HepG2 (cell line): ENCODE measurements around the gene TNN. TPM values are rescaled to one million over a fixed set of nuclear protein-coding genes. Genes with fewer than 3 reads are reported as not detected.
A peak's percentile ranks its signal among the peaks of the same experiment; 100 is the strongest.

Source experiments
- AHR ChIP-seq: IDR thresholded peaks from 2 replicates; pipeline ENCODE4 v1.6.1; 2018; ENCODE audit warnings: missing genetic modification reagents, missing compliant biosample characterization
- ARID4A ChIP-seq: sonication (generic); formaldehyde crosslinking; IDR thresholded peaks from 2 replicates; pipeline ENCODE4 v1.5.0; 2020; ENCODE audit warnings: mild to moderate bottlenecking, missing genetic modification reagents, borderline replicate concordance
- EED ChIP-seq: sonication (generic); formaldehyde crosslinking; IDR thresholded peaks from 2 replicates; pipeline ENCODE4 v1.5.0; 2020; ENCODE audit warnings: mild to moderate bottlenecking, missing genetic modification reagents
- FOXA3 ChIP-seq: IDR thresholded peaks from 2 replicates; pipeline ENCODE4 v1.6.1; 2016; ENCODE audit warnings: missing genetic modification reagents, missing compliant biosample characterization
- HNF1A ChIP-seq, 2 experiments: sonication (generic) in 1 of 2; formaldehyde crosslinking in 1 of 2; IDR thresholded peaks; 2 replicates each; pipeline versions ENCODE4 v1.4.0 to v1.6.1; 2016 to 2020; ENCODE audit warnings: borderline replicate concordance in 1 of 2, low read depth in 1 of 2, mild to moderate bottlenecking in 1 of 2, missing genetic modification reagents in 1 of 2
- HNF4G ChIP-seq, 2 experiments: sonication (generic) in 1 of 2; formaldehyde crosslinking in 1 of 2; IDR thresholded peaks; 2 replicates each; pipeline versions ENCODE4 v1.4.0 to v1.6.1; 2011 to 2020; ENCODE audit warnings: borderline replicate concordance in 2 of 2, low read depth in 2 of 2, mild to moderate bottlenecking in 2 of 2, low read length in 1 of 2, missing genetic modification reagents in 1 of 2, moderate library complexity in 1 of 2
- IRX3 ChIP-seq: sonication (generic); formaldehyde crosslinking; IDR thresholded peaks from 2 replicates; pipeline ENCODE4 v1.8.1; 2023; ENCODE audit warnings: mild to moderate bottlenecking, low read depth, missing genetic modification reagents, borderline replicate concordance
- PHF20 ChIP-seq: sonication (generic); formaldehyde crosslinking; IDR thresholded peaks from 2 replicates; pipeline ENCODE4 v1.5.0; 2020; ENCODE audit warnings: mild to moderate bottlenecking, missing genetic modification reagents
- SSRP1 ChIP-seq: IDR thresholded peaks from 2 replicates; pipeline ENCODE4 v1.6.1; 2016; ENCODE audit warnings: control low read depth
- UBTF ChIP-seq: sonication (generic); formaldehyde crosslinking; IDR thresholded peaks from 2 replicates; pipeline ENCODE4 v1.4.0; 2020; ENCODE audit warnings: mild to moderate bottlenecking, missing genetic modification reagents
- ZFP91 ChIP-seq: sonication (generic); formaldehyde crosslinking; IDR thresholded peaks from 2 replicates; pipeline ENCODE4 v1.9.0; 2022; ENCODE audit warnings: missing genetic modification reagents, mild to moderate bottlenecking, borderline replicate concordance
- ZNF550 ChIP-seq: sonication (generic); formaldehyde crosslinking; IDR thresholded peaks from 2 replicates; pipeline ENCODE4 v1.4.0; 2020; ENCODE audit warnings: mild to moderate bottlenecking, missing genetic modification reagents, borderline replicate concordance
- ZNF841 ChIP-seq: sonication (generic); formaldehyde crosslinking; IDR thresholded peaks from 2 replicates; pipeline ENCODE4 v1.8.1; 2023; ENCODE audit warnings: missing genetic modification reagents, borderline replicate concordance
- polyA plus RNA-seq, 8 experiments: library from polyadenylated mRNA; depleted of rRNA in 3 of 8; stranded (reverse) in 7 of 8; unstranded in 1 of 8; fragments of >200 nt; fragmentation: Illumina TruSeq in 4 of 8; extraction: Trizol in 4 of 8; gene quantifications; 2 replicates each; pipeline versions ENCODE4 v1.2.1 to v1.2.3, GENCODE V29; 2011 to 2016; ENCODE audit warnings: low read depth in 4 of 8, missing spikeins in 1 of 8, mixed read lengths in 1 of 8; ENCODE audit not compliant: insufficient read depth in 1 of 8
- total RNA-seq, 5 experiments: library from RNA; depleted of rRNA; stranded (reverse); fragments of >200 nt; fragmentation: Illumina TruSeq; extraction: Trizol; gene quantifications; 2 replicates each; pipeline ENCODE4 v1.2.3, GENCODE V29; 2016; ENCODE audit warnings: low read depth in 1 of 5

The TNN gene
- total and polyA plus RNA-seq, 2 of the 13 experiments (the other 11 are each of a cell fraction or from before 2014, with no cell fraction given) = not detected

GRCh38 chr1:175023043-175023921 is 44.4 kb upstream of the TNN start, which contains the start of gene MRPS14 (continued):
- TF ChIP-seq ZFP91 (CRISPR knock-in tag) (peak; percentile 87; the same call in 1 of the 2 replicates), IRX3 (CRISPR knock-in tag) (0 out of 2 replicates have a peak, but pooled peaks have one; percentile 65), SSRP1 (0 out of 2 replicates have a peak, but pooled peaks have one; percentile 19), UBTF (CRISPR knock-in tag) (peak; percentile 53; the same call in 1 of the 2 replicates), EED (CRISPR knock-in tag) (peak; percentile 61; the same call in 1 of the 2 replicates), HNF1A (IDR thresholded peaks at IDR 0.05; ENCODE audit: low read depth) (peak; percentile 23; the same call in 1 of the 2 replicates), HNF1A (CRISPR knock-in tag; IDR thresholded peaks at IDR 0.05; ENCODE audit: borderline replicate concordance) (no peak), PHF20 (CRISPR knock-in tag) (peak; percentile 91), ZNF841 (CRISPR knock-in tag) (no peak), AHR (CRISPR knock-in tag) (0 out of 2 replicates have a peak, but pooled peaks have one; percentile 35), ZNF550 (CRISPR knock-in tag) (no peak), FOXA3 (CRISPR knock-in tag) (peak; percentile 63), ARID4A (peak; percentile 83), HNF4G (IDR thresholded peaks at IDR 0.05; ENCODE audit: borderline replicate concordance, low read depth, low read length) (peak; percentile 21; the same call in 1 of the 2 replicates), HNF4G (CRISPR knock-in tag; IDR thresholded peaks at IDR 0.05; ENCODE audit: borderline replicate concordance, low read depth) (0 out of 2 replicates have a peak, but pooled peaks have one; percentile 39)
